ENCODE measurements around the gene FAM185A.
"Not testable (repeated sequence)": the region's sequence is repeated elsewhere in the genome, so short reads cannot be mapped to it uniquely, and the experiment has no call there.

FAM185A gene

GRCh38 chr7:102748605-102749444 lies at the start of gene FAM185A:
FAM185A (plus strand) TSS chr7:102748999; CDS start chr7:102749208, 209 bp downstream.
- Histone ChIP-seq H2AFZ (ENCODE audit: low read depth) (peak within 1 kb of the TSS; percentile 72), H3K9ac (peak within 1 kb of the TSS; percentile 41; the same call in 1 of the 2 replicates), H3K4me2 (peak within 1 kb of the TSS; percentile 79), H3K4me1 (ENCODE audit: low read depth, poor library complexity, severe bottlenecking) (peaks cover 23% of the 10 kb centered on the region)
- H3K79me2 ChIP-seq (ENCODE audit: insufficient read depth, low read depth); H3K36me3 ChIP-seq (ENCODE audit: insufficient read depth); H4K20me1 ChIP-seq (ENCODE audit: insufficient read depth); H3K27me3 ChIP-seq (ENCODE audit: insufficient read depth, low read depth); H3K27ac ChIP-seq; H3K4me3 ChIP-seq (IDR thresholded peaks at IDR 0.05; ENCODE audit: insufficient read depth, low read depth, low read length): not testable (repeated sequence)

GRCh38 chr7:102713011-102713690 lies 35.6 kb upstream of the FAM185A start:
- Histone ChIP-seq H3K4me1 (ENCODE audit: low read depth, poor library complexity, severe bottlenecking) (peaks cover 44% of the 10 kb centered on the region), H2AFZ (ENCODE audit: low read depth) (peak overlapping the region; percentile 51), H3K27ac (peak overlapping the region; percentile 84), H3K4me2 (peak overlapping the region; percentile 76), H3K9ac (peak overlapping the region; percentile 38; the same call in 1 of the 2 replicates)
- H3K4me3 ChIP-seq (IDR thresholded peaks at IDR 0.05; ENCODE audit: insufficient read depth, low read depth, low read length); H3K79me2 ChIP-seq (ENCODE audit: insufficient read depth, low read depth); H3K27me3 ChIP-seq (ENCODE audit: insufficient read depth, low read depth); H4K20me1 ChIP-seq (ENCODE audit: insufficient read depth); H3K36me3 ChIP-seq (ENCODE audit: insufficient read depth): not testable (repeated sequence)

- H4K20me1 ChIP-seq (ENCODE audit: insufficient read depth); H3K36me3 ChIP-seq (ENCODE audit: insufficient read depth); H3K79me2 ChIP-seq (ENCODE audit: insufficient read depth, low read depth); H3K27me3 ChIP-seq (ENCODE audit: insufficient read depth, low read depth); H3K4me3 ChIP-seq (IDR thresholded peaks at IDR 0.05; ENCODE audit: insufficient read depth, low read depth, low read length): not testable (repeated sequence)
- Histone ChIP-seq H3K27ac (peak overlapping the region; percentile 84), H3K9ac (peak overlapping the region; percentile 38; the same call in 1 of the 2 replicates), H3K4me2 (peak overlapping the region; percentile 76), H2AFZ (ENCODE audit: low read depth) (peak overlapping the region; percentile 51), H3K4me1 (ENCODE audit: low read depth, poor library complexity, severe bottlenecking) (peaks cover 49% of the 10 kb centered on the region)
These were observed 35.1 kb upstream of the FAM185A start for GRCh38 chr7:102713691-102714080.

DNA sequence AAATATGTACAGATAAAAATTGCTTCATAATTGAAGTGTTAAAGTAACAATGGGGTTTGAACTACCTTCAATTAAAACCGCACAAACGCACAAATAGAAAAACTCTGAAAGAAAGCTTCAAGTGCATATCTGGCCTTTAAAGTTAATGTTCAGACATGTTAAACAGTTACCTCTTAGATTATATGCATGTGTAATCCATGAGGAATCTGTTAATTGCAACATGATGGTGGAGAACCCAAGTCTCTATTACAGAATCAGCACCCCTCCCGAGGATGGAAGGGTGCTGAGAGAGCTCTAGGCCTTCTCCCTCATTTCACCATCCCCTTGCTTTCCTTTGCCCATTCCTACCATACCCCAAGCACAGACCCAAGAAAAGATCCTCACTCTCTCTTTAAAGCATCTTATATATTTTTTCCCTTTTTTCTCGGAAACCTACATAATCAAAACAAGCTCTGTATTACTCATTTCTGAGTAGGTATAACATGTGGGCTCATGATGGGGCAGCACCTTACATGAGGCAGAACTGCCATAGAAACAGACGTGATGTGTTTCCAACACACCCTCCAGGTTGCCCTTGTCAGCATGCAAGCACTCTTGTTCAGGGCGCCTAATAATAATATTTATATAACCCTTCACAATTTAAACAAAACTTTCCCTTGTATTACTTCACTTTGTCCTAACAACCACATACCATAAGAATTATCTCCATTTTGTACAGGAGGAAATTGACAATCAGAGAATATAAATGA lies 33.9 kb upstream of the FAM185A start:
- not testable (repeated sequence) for H3K79me2 ChIP-seq (ENCODE audit: insufficient read depth, low read depth); H3K9ac ChIP-seq; H3K27ac ChIP-seq; H3K4me2 ChIP-seq; H2AFZ ChIP-seq (ENCODE audit: low read depth); H4K20me1 ChIP-seq (ENCODE audit: insufficient read depth); H3K36me3 ChIP-seq (ENCODE audit: insufficient read depth); H3K27me3 ChIP-seq (ENCODE audit: insufficient read depth, low read depth); H3K4me3 ChIP-seq (IDR thresholded peaks at IDR 0.05; ENCODE audit: insufficient read depth, low read depth, low read length)
- peaks cover 56% of the 10 kb centered on the region for H3K4me1 ChIP-seq (ENCODE audit: low read depth, poor library complexity, severe bottlenecking)

DNA sequence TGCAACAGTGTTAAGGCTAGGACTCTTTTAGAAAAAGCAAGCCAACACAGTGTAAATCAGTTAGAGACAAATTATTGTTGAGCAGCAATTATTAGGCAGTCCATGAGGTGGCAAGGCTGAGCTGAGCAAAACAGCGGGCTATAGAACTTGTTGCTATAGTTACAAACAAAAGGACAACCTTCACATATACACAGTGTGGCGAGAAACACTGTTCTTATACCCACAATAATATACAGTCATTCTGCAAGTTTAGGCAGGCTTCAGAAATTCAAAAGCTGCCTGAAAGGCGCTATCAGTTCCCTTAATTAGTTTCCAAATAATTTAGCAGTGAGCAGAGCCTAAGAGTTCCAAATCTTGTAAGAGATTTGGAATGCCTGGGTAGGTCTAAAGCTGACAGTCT lies 33.1 kb upstream of the FAM185A start:
- not testable (repeated sequence) for H3K4me2 ChIP-seq; H3K27me3 ChIP-seq (ENCODE audit: insufficient read depth, low read depth); H4K20me1 ChIP-seq (ENCODE audit: insufficient read depth); H3K9ac ChIP-seq; H3K36me3 ChIP-seq (ENCODE audit: insufficient read depth); H3K79me2 ChIP-seq (ENCODE audit: insufficient read depth, low read depth); H2AFZ ChIP-seq (ENCODE audit: low read depth); H3K4me3 ChIP-seq (IDR thresholded peaks at IDR 0.05; ENCODE audit: insufficient read depth, low read depth, low read length)
- peaks cover 56% of the 10 kb centered on the region for H3K4me1 ChIP-seq (ENCODE audit: low read depth, poor library complexity, severe bottlenecking)
- peak overlapping the region; percentile 1; the same call in 1 of the 2 replicates for H3K27ac ChIP-seq

DNA sequence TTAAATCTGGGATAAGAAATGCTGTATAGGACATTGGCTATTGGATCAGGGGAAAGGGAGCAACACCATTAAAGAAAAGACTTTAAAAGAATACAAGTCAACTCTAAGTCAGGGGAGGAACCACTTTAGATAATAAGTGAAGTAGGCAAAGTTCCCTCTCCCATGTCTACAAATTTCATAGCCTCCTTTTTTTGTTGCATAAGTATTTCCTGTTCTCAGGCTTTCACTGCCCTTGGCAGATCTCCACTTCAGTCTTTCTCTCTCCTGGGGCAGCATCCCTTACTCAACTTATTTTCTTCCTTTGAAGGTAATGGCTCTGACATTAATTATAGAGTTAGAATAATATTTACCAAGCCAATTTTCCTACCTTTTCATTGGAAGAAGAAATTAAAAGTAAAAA lies 30.3 kb upstream of the FAM185A start:
- H3K4me2 ChIP-seq; H3K36me3 ChIP-seq (ENCODE audit: insufficient read depth); H3K4me3 ChIP-seq (IDR thresholded peaks at IDR 0.05; ENCODE audit: insufficient read depth, low read depth, low read length); H4K20me1 ChIP-seq (ENCODE audit: insufficient read depth); H3K79me2 ChIP-seq (ENCODE audit: insufficient read depth, low read depth); H3K9ac ChIP-seq; H3K27me3 ChIP-seq (ENCODE audit: insufficient read depth, low read depth); H2AFZ ChIP-seq (ENCODE audit: low read depth); H3K27ac ChIP-seq: not testable (repeated sequence)
- peaks cover 33% of the 10 kb centered on the region for H3K4me1 ChIP-seq (ENCODE audit: low read depth, poor library complexity, severe bottlenecking)

- H3K4me3 ChIP-seq (IDR thresholded peaks at IDR 0.05; ENCODE audit: insufficient read depth, low read depth, low read length); H3K79me2 ChIP-seq (ENCODE audit: insufficient read depth, low read depth); H2AFZ ChIP-seq (ENCODE audit: low read depth); H3K4me1 ChIP-seq (ENCODE audit: low read depth, poor library complexity, severe bottlenecking); H3K36me3 ChIP-seq (ENCODE audit: insufficient read depth); H3K4me2 ChIP-seq; H3K27ac ChIP-seq; H3K9ac ChIP-seq; H4K20me1 ChIP-seq (ENCODE audit: insufficient read depth); H3K27me3 ChIP-seq (ENCODE audit: insufficient read depth, low read depth): not testable (repeated sequence)
These were observed 22.6 kb upstream of the FAM185A start for GRCh38 chr7:102726170-102726569.

- H4K20me1 ChIP-seq (ENCODE audit: insufficient read depth); H3K27ac ChIP-seq; H2AFZ ChIP-seq (ENCODE audit: low read depth); H3K36me3 ChIP-seq (ENCODE audit: insufficient read depth); H3K4me3 ChIP-seq (IDR thresholded peaks at IDR 0.05; ENCODE audit: insufficient read depth, low read depth, low read length); H3K27me3 ChIP-seq (ENCODE audit: insufficient read depth, low read depth); H3K4me2 ChIP-seq; H3K4me1 ChIP-seq (ENCODE audit: low read depth, poor library complexity, severe bottlenecking); H3K9ac ChIP-seq; H3K79me2 ChIP-seq (ENCODE audit: insufficient read depth, low read depth): not testable (repeated sequence)
These were observed 19.1 kb upstream of the FAM185A start for GRCh38 chr7:102729670-102730069.

GRCh38 chr7:102730431-102730830 lies 18.4 kb upstream of the FAM185A start:
- H3K9ac ChIP-seq; H3K27ac ChIP-seq; H3K79me2 ChIP-seq (ENCODE audit: insufficient read depth, low read depth); H3K27me3 ChIP-seq (ENCODE audit: insufficient read depth, low read depth); H3K4me2 ChIP-seq; H3K36me3 ChIP-seq (ENCODE audit: insufficient read depth); H3K4me1 ChIP-seq (ENCODE audit: low read depth, poor library complexity, severe bottlenecking); H2AFZ ChIP-seq (ENCODE audit: low read depth); H3K4me3 ChIP-seq (IDR thresholded peaks at IDR 0.05; ENCODE audit: insufficient read depth, low read depth, low read length); H4K20me1 ChIP-seq (ENCODE audit: insufficient read depth): not testable (repeated sequence)
